IPS-20b (cell line): ENCODE data around the gene COL4A1.

ENCODE experiments used
- H3K27ac ChIP-seq: one replicate; pipeline ENCODE4 v1.5.1; 2013; ENCODE audit warnings: low read length
- H3K27me3 ChIP-seq: 2 replicates; pipeline ENCODE4 v1.6.1; 2013; ENCODE audit warnings: mild to moderate bottlenecking, low read length, inconsistent platforms; ENCODE audit not compliant: insufficient read depth
- H3K36me3 ChIP-seq: 2 replicates; pipeline ENCODE4 v1.6.1; 2013; ENCODE audit warnings: low read depth, mild to moderate bottlenecking, inconsistent platforms, low read length, moderate library complexity; ENCODE audit not compliant: insufficient read depth
- H3K4me1 ChIP-seq: 2 replicates; pipeline ENCODE4 v1.6.1; 2013; ENCODE audit warnings: mild to moderate bottlenecking, control low read depth, inconsistent platforms, low read length, moderate library complexity; ENCODE audit not compliant: insufficient read depth
- H3K4me3 ChIP-seq: 2 replicates; pipeline ENCODE4 v1.5.1; 2013; ENCODE audit warnings: mild to moderate bottlenecking, low read length, inconsistent platforms
- H3K9ac ChIP-seq: 2 replicates; pipeline ENCODE4 v1.6.1; 2013; ENCODE audit warnings: low read depth, mild to moderate bottlenecking, inconsistent platforms, low read length, moderate library complexity
- H3K9me3 ChIP-seq: 2 replicates; pipeline ENCODE4 v1.6.1; 2013; ENCODE audit warnings: mild to moderate bottlenecking, low read depth, low read length, inconsistent platforms; ENCODE audit not compliant: insufficient read depth

The COL4A1 gene

GRCh38 chr13:110282316-110282841 is 24.6 kb downstream of the COL4A1 start:
- H3K27ac ChIP-seq: no peak overlapping the region
- no peaks in the 10 kb centered on the region for H3K9me3 ChIP-seq
- no peaks in the 10 kb centered on the region for H3K27me3 ChIP-seq
- no peak overlapping the region for H3K9ac ChIP-seq
- H3K36me3 ChIP-seq: no peaks in the 10 kb centered on the region
- H3K4me1 ChIP-seq: no peaks in the 10 kb centered on the region
- H3K4me3 ChIP-seq: no peak overlapping the region

DNA sequence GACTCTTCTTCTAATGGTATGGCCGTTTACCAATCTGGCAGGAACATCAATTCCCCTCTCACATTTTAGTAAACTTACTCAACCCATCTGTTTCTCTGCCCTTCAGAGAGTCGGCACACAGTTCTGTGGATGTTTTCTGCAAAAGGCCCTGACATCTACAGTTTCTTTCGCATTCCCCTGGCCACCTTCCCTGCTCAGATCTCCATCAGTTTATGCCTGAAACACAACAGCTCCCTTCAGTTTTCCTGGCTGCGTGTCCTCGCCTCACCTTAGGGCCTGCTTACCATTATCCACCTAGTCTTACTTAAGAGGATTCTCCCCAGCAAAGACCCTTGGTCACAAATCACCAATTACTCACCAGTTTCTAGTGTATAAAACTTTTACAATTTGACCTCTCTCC is 25.2 kb downstream of the COL4A1 start:
- no peak overlapping the region for H3K27ac ChIP-seq
- no peaks in the 10 kb centered on the region for H3K9me3 ChIP-seq
- H3K4me1 ChIP-seq: no peaks in the 10 kb centered on the region
- no peak overlapping the region for H3K4me3 ChIP-seq
- H3K36me3 ChIP-seq: no peaks in the 10 kb centered on the region
- H3K9ac ChIP-seq: no peak overlapping the region
- no peaks in the 10 kb centered on the region for H3K27me3 ChIP-seq

GRCh38 chr13:110280985-110281688 is 25.8 kb downstream of the COL4A1 start:
- H3K4me1 ChIP-seq: no peaks in the 10 kb centered on the region
- no peak overlapping the region for H3K9ac ChIP-seq
- H3K27me3 ChIP-seq: no peaks in the 10 kb centered on the region
- no peak overlapping the region for H3K27ac ChIP-seq
- no peaks in the 10 kb centered on the region for H3K9me3 ChIP-seq
- H3K4me3 ChIP-seq: no peak overlapping the region
- no peaks in the 10 kb centered on the region for H3K36me3 ChIP-seq

- Histone ChIP-seq H3K4me3 (no peak overlapping the region), H3K9ac (no peak overlapping the region), H3K27me3 (no peaks in the 10 kb centered on the region), H3K4me1 (no peaks in the 10 kb centered on the region), H3K36me3 (no peaks in the 10 kb centered on the region), H3K27ac (no peak overlapping the region), H3K9me3 (no peaks in the 10 kb centered on the region)
These were observed 26.6 kb downstream of the COL4A1 start for GRCh38 chr13:110280231-110280813.

DNA sequence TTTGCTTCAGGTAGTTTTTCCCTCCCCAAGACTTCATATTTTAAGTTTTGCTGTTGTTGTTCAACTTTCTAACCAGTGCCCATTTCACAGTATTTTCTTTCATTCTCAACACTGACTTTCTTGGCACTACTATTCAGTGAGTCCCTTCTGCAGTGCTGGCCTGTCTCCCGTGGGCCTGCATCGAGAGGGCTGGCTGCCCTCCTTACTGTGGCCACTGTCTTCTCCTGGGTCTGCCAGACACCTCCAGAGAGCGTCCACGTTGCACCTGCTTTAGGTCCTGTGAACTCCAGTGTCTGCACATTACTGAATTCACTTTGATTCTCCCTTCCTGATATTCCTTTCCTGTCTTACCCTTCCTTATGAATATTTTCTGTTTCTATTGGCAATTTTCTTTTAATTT is 27.3 kb downstream of the COL4A1 start:
- Histone ChIP-seq H3K27ac (no peak overlapping the region), H3K9me3 (no peaks in the 10 kb centered on the region), H3K27me3 (no peaks in the 10 kb centered on the region), H3K9ac (no peak overlapping the region), H3K36me3 (no peaks in the 10 kb centered on the region), H3K4me1 (no peaks in the 10 kb centered on the region), H3K4me3 (no peak overlapping the region)

GRCh38 chr13:110278859-110279258 is 28.1 kb downstream of the COL4A1 start:
- Histone ChIP-seq H3K27ac (no peak overlapping the region), H3K36me3 (no peaks in the 10 kb centered on the region), H3K9me3 (no peaks in the 10 kb centered on the region), H3K9ac (no peak overlapping the region), H3K4me3 (no peak overlapping the region), H3K4me1 (no peaks in the 10 kb centered on the region), H3K27me3 (no peaks in the 10 kb centered on the region)

DNA sequence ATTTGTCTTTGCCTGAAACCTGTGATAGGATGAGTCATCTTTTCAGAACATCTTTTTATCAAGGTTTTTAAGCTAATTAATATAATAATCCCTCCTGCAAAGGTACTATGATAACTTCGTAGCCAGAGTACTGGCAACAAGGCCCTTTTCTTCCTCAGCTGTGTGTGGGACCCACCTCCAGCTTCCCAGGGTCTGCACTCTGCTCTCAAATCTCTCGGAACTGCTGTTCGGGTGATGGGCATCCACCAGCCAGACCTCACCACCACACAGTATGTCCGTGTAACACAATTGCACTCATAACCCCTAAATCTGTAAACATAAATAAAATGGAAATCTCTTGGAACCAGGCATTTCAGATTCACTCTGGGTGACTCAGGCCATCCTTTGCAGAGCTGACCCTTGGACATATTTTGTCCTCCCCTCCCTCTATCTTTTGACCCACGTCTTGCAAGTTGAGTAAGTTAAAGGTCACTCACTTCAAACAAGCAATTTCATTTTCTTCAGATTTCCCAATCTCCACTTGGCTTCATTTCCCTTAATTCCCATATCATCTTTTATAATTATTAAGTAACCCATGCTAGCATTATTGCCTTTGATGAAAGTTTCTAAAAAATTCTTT is 29.5 kb downstream of the COL4A1 start:
- no peak overlapping the region for H3K4me3 ChIP-seq
- H3K9me3 ChIP-seq: no peaks in the 10 kb centered on the region
- H3K36me3 ChIP-seq: no peaks in the 10 kb centered on the region
- H3K9ac ChIP-seq: no peak overlapping the region
- H3K27ac ChIP-seq: no peak overlapping the region
- H3K4me1 ChIP-seq: no peaks in the 10 kb centered on the region
- no peaks in the 10 kb centered on the region for H3K27me3 ChIP-seq

DNA sequence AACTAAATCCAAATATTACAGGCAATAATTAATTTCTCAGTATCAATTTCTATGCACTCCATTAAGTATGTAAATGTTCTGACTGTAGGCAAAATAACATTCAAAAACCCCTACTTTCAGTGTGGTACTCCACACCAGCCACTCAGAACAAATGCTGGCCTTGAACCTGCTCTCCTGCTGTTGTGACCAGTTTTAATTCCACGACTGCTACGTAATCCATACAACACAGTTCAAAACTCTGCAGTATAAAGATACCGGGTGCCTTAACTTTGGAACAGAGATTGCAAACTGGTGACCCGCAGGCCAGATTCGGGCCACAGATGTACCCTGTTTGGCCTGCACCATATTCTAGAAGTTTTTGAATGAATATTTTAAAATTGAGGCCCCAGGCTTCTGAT is 30.4 kb downstream of the COL4A1 start:
- no peaks in the 10 kb centered on the region for H3K36me3 ChIP-seq
- no peak overlapping the region for H3K9ac ChIP-seq
- no peaks in the 10 kb centered on the region for H3K9me3 ChIP-seq
- H3K4me3 ChIP-seq: no peak overlapping the region
- no peak overlapping the region for H3K27ac ChIP-seq
- H3K27me3 ChIP-seq: no peaks in the 10 kb centered on the region
- no peaks in the 10 kb centered on the region for H3K4me1 ChIP-seq

GRCh38 chr13:110275931-110276552 is 30.9 kb downstream of the COL4A1 start:
- H3K9me3 ChIP-seq: no peaks in the 10 kb centered on the region

GRCh38 chr13:110274687-110275086 is 32.3 kb downstream of the COL4A1 start:
- Histone ChIP-seq H3K9me3 (no peaks in the 10 kb centered on the region), H3K27me3 (no peaks in the 10 kb centered on the region), H3K4me1 (no peaks in the 10 kb centered on the region), H3K36me3 (no peaks in the 10 kb centered on the region), H3K9ac (no peak overlapping the region), H3K27ac (no peak overlapping the region), H3K4me3 (no peak overlapping the region)

More at GRCh38 chr13:110275931-110276552, 30.9 kb downstream of the COL4A1 start:
- Histone ChIP-seq H3K4me3 (no peak overlapping the region), H3K4me1 (no peaks in the 10 kb centered on the region), H3K27me3 (no peaks in the 10 kb centered on the region), H3K36me3 (no peaks in the 10 kb centered on the region), H3K27ac (no peak overlapping the region), H3K9ac (no peak overlapping the region)

DNA sequence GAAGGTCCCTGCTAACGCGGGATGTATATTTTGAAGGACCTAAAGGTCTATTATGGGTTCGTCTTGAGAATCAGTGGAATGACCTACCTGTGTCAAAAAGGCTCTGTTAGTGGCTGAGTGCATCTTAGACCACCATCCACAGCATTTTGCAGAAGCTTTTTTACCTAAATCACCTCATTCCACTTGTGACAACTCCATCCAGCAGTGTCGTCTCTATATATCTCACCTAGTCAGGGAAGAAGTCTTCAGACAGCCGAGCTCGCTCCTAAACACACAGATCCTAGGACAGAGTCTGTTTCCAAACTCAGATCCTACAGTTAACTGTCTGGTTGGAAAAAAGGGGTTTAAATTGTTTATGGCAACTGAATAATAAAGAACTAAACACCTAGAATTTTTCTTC is 33.7 kb downstream of the COL4A1 start:
- Histone ChIP-seq H3K4me1 (no peaks in the 10 kb centered on the region; the same call in 1 of the 2 replicates), H3K27ac (no peak overlapping the region), H3K27me3 (no peaks in the 10 kb centered on the region), H3K36me3 (no peaks in the 10 kb centered on the region), H3K4me3 (no peak overlapping the region), H3K9ac (no peak overlapping the region), H3K9me3 (no peaks in the 10 kb centered on the region)
